Activated T-helper 17 cell treated with anti-CD3 and anti-CD28 coated beads, Interleukin-2, amount 50 U/mL, for 72 hours (primary cell): Measurements from ENCODE around the gene IQCF5. TPM values are rescaled to one million over a fixed set of nuclear protein-coding genes. Genes with fewer than 3 reads are reported as not detected.

Experiments
- ATAC-seq: fragments of 150-1000 bp; cut with Tn5 transposase; replicated peaks from 2 replicates; pipeline ENCODE4 v1.10.0; 2021; ENCODE audit warnings: mild to moderate bottlenecking, moderate library complexity
- H3K27ac Mint-ChIP-seq: one replicate; pipeline ENCODE4 v1.8.0; 2022; ENCODE audit warnings: mixed read lengths
- H3K27me3 Mint-ChIP-seq: one replicate; pipeline ENCODE4 v1.8.0; 2022; ENCODE audit warnings: mixed read lengths
- H3K36me3 Mint-ChIP-seq: one replicate; pipeline ENCODE4 v1.8.0; 2022; ENCODE audit warnings: low read depth, mild to moderate bottlenecking, mixed read lengths
- H3K4me1 Mint-ChIP-seq: one replicate; pipeline ENCODE4 v1.8.0; 2022; ENCODE audit warnings: mixed read lengths
- H3K4me3 Mint-ChIP-seq: one replicate; pipeline ENCODE4 v1.8.0; 2022; ENCODE audit warnings: mild to moderate bottlenecking, mixed read lengths
- H3K9me3 Mint-ChIP-seq: one replicate; pipeline ENCODE4 v1.8.0; 2022; ENCODE audit warnings: mixed read lengths
- total RNA-seq, 2 donors: library from RNA; stranded (reverse); gene quantifications; one replicate each; pipeline ENCODE4 v1.2.3, GENCODE V29; 2022

The IQCF5 gene
- total RNA-seq, 2 donors from 2014 or later = not detected

DNA sequence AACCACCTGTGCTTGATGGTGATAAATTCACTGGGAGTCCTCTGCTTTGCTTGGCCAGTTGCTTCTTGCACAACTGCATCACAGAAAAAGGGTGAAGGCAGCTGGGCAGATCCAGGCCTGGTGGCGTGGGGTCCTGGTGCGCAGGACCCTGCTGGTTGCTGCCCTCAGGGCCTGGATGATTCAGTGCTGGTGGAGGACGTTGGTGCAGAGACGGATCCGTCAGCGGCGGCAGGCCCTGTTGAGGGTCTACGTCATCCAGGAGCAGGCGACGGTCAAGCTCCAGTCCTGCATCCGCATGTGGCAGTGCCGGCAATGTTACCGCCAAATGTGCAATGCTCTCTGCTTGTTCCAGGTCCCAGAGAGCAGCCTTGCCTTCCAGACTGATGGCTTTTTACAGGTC is 45.1 kb downstream of the IQCF5 start:
- no peaks in the 10 kb centered on the region for H3K4me1 Mint-ChIP-seq
- H3K36me3 Mint-ChIP-seq = no peaks in the 10 kb centered on the region
- peaks cover 13% of the 10 kb centered on the region for H3K27me3 Mint-ChIP-seq
- no peak for ATAC-seq
- H3K27ac Mint-ChIP-seq = no peak overlapping the region
- no peak overlapping the region for H3K4me3 Mint-ChIP-seq
- peaks cover 14% of the 10 kb centered on the region for H3K9me3 Mint-ChIP-seq

GRCh38 chr3:51828297-51828696 is 47.1 kb downstream of the IQCF5 start:
- Mint-ChIP-seq H3K4me1 (no peaks in the 10 kb centered on the region), H3K9me3 (peaks cover 14% of the 10 kb centered on the region), H3K4me3 (no peak overlapping the region), H3K27ac (no peak overlapping the region), H3K27me3 (no peaks in the 10 kb centered on the region), H3K36me3 (no peaks in the 10 kb centered on the region)
- no peak for ATAC-seq

Other genes starting within 250 kb of the IQCF5 start
- gene TEX264, start 204.3 kb downstream of the IQCF5 start, total RNA-seq = 10 to 100 TPM; 43.4 to 55.3 TPM
- gene GRM2, start 168.5 kb downstream of the IQCF5 start, total RNA-seq = under 1 TPM; 0.45 to 0.73 TPM
- gene IQCF6, start 96.4 kb downstream of the IQCF5 start, total RNA-seq = not detected
- not detected for gene IQCF2, start 14.0 kb downstream of the IQCF5 start, total RNA-seq
- under 1 TPM in 1 of 2 donors, not detected in 1; 0.66 TPM for gene IQCF1, start 27.8 kb upstream of the IQCF5 start, total RNA-seq
- gene RRP9, start 66.3 kb upstream of the IQCF5 start, total RNA-seq = 10 to 100 TPM; 21.5 to 53.0 TPM
- gene PARP3, start 66.8 kb upstream of the IQCF5 start, total RNA-seq = 10 to 100 TPM; 10.4 to 13.4 TPM
- gene GPR62, start 79.8 kb upstream of the IQCF5 start, total RNA-seq = not detected
- gene PCBP4, start 91.9 kb upstream of the IQCF5 start, total RNA-seq = 10 to 100 TPM; 16.4 to 18.5 TPM
- 10 to 100 TPM; 34.4 to 42.0 TPM for gene ABHD14B, start 98.4 kb upstream of the IQCF5 start, total RNA-seq
- gene ABHD14A, start 99.5 kb upstream of the IQCF5 start, total RNA-seq = 10 to 100 TPM; 10.5 to 11.1 TPM
- 10 to 100 TPM; 39.5 to 49.9 TPM for gene ACY1, start 107.9 kb upstream of the IQCF5 start, total RNA-seq
- gene RPL29, start 120.3 kb upstream of the IQCF5 start, total RNA-seq = 1,000 to 10,000 TPM; 1,433 to 1,498 TPM
- gene DUSP7, start 181.0 kb upstream of the IQCF5 start, total RNA-seq = 10 to 100 TPM; 19.3 to 25.1 TPM